Measurements from ENCODE around the gene SOBP.

GRCh38 chr6:107473660-107474059 lies 16.3 kb upstream of the SOBP start:
- no peak for TF ChIP-seq POLR2AphosphoS5 (IDR thresholded peaks at IDR 0.05)
- no peak for TF ChIP-seq CTCF (IDR thresholded peaks at IDR 0.05)
